Endothelial cell of umbilical vein (primary cell): Measurements from ENCODE around the gene TNNI3K. TPM values are rescaled to one million over a fixed set of nuclear protein-coding genes. Genes with fewer than 3 reads are reported as not detected.

Source experiments
- BruUV-seq: library from RNA; stranded (reverse); fragments of 400-500 nt; replicated peaks from 2 replicates; lab custom pipeline; 2021; lab: Mats Ljungman, UMichigan
- CTCF ChIA-PET: fragments of 300-600, 350-600 bp; sonication (Branson Sonifier 250); formaldehyde crosslinking; loops from one replicate; lab custom pipeline; 2021; ENCODE audit warnings: antibody characterized with exemption, inconsistent platforms; lab: Charles Lee
- POLR2A ChIA-PET: fragments of 300-600, 350-600 bp; sonication (Branson Sonifier 250); formaldehyde crosslinking; loops from one replicate; lab custom pipeline; 2021; ENCODE audit warnings: antibody characterized with exemption, inconsistent platforms; lab: Charles Lee
- DNase-seq: peaks from one replicate; pipeline ENCODE4 v3.0.0-alpha.2; 2011; ENCODE audit warnings: low read depth, low spot score
- FAIRE-seq: peaks from 2 replicates; lab custom pipeline; 2011; peaks lifted over from hg19 to GRCh38; lab: Jason Lieb, UNC
- H2AFZ ChIP-seq: 2 replicates; pipeline ENCODE4 v1.6.0; 2012; ENCODE audit warnings: low read depth, low read length, control low read depth, inconsistent platforms
- H3K27ac ChIP-seq: 2 replicates; pipeline ENCODE4 v1.5.1; 2011; ENCODE audit warnings: low read depth, mild to moderate bottlenecking, control low read depth, low read length, moderate library complexity; ENCODE audit not compliant: insufficient read depth
- H3K27me3 ChIP-seq, 2 experiments: 2 replicates each; pipeline versions ENCODE4 v1.6.0 to v1.6.1; 2011; ENCODE audit warnings: low read length in 2 of 2, mixed read lengths in 1 of 2; ENCODE audit not compliant: control insufficient read depth in 2 of 2, insufficient read depth in 2 of 2
- H3K36me3 ChIP-seq, 2 experiments: 2 replicates in 1 of 2; 3 replicates in 1 of 2; pipeline ENCODE4 v1.5.1; 2011; ENCODE audit warnings: low read length in 2 of 2, mild to moderate bottlenecking in 1 of 2, moderate library complexity in 1 of 2; ENCODE audit not compliant: control insufficient read depth in 2 of 2, insufficient read depth in 2 of 2; ENCODE audit errors: extremely low read depth in 1 of 2
- H3K4me1 ChIP-seq: 3 replicates; pipeline ENCODE4 v1.5.1; 2011; ENCODE audit warnings: mild to moderate bottlenecking, low read length; ENCODE audit not compliant: control insufficient read depth, insufficient read depth; ENCODE audit errors: extremely low read depth
- H3K4me2 ChIP-seq: 2 replicates; pipeline ENCODE4 v1.6.1; 2011; ENCODE audit warnings: low read length, control low read depth, mixed read lengths; ENCODE audit not compliant: insufficient read depth
- H3K4me3 ChIP-seq, 3 experiments: fragments of 200-600 bp in 1 of 3; sonication (generic), shearing (Covaris generic) in 1 of 3; replicated peaks in 1 of 3; 2 replicates each; pipeline ENCODE4 v1.5.1; 2011 to 2016; ENCODE audit warnings: control low read depth in 3 of 3, low read length in 3 of 3, mild to moderate bottlenecking in 2 of 3, inconsistent platforms in 1 of 3, low read depth in 1 of 3, moderate library complexity in 1 of 3; ENCODE audit not compliant: insufficient read depth in 1 of 3
- H3K79me2 ChIP-seq: 2 replicates; pipeline ENCODE4 v1.6.0; 2012; ENCODE audit warnings: low read length, inconsistent platforms; ENCODE audit not compliant: control insufficient read depth, insufficient read depth
- H3K9ac ChIP-seq: replicated peaks from 2 replicates; pipeline ENCODE3; 2011; ENCODE audit warnings: low read length, control low read depth; ENCODE audit not compliant: insufficient read depth; ENCODE audit errors: extremely low read depth
- H3K9me1 ChIP-seq: replicated peaks from 3 replicates; pipeline ENCODE4 v1.6.0; 2011; ENCODE audit warnings: mild to moderate bottlenecking, low read length; ENCODE audit not compliant: control insufficient read depth, insufficient read depth; ENCODE audit errors: extremely low read depth
- H3K9me3 ChIP-seq: replicated peaks from 2 replicates; pipeline ENCODE4 v1.5.1; 2012; ENCODE audit warnings: low read length, inconsistent platforms; ENCODE audit not compliant: control insufficient read depth, insufficient read depth
- H4K20me1 ChIP-seq: replicated peaks from 2 replicates; pipeline ENCODE3; 2011; ENCODE audit warnings: mild to moderate bottlenecking, low read length; ENCODE audit not compliant: control insufficient read depth, insufficient read depth; ENCODE audit errors: extremely low read depth
- CTCF ChIP-seq, 2 donors: IDR thresholded peaks; 1 replicate in 1 of 2; 2 replicates in 1 of 2; pipeline ENCODE4 v1.5.1; 2011; ENCODE audit warnings: low read length in 2 of 2, mild to moderate bottlenecking in 2 of 2, moderate library complexity in 2 of 2, control low read depth in 1 of 2, inconsistent platforms in 1 of 2, low read depth in 1 of 2; ENCODE audit not compliant: insufficient read depth in 1 of 2; ENCODE audit errors: extremely low read depth in 1 of 2
- EZH2 ChIP-seq: IDR thresholded peaks from 2 replicates; pipeline ENCODE4 v1.6.1; 2012; ENCODE audit warnings: borderline replicate concordance, low read depth, mild to moderate bottlenecking, moderate library complexity, low read length, inconsistent platforms; ENCODE audit not compliant: severe bottlenecking
- FOS ChIP-seq: IDR thresholded peaks from 2 replicates; pipeline ENCODE4 v1.6.1; 2011; ENCODE audit warnings: mild to moderate bottlenecking, low read length, moderate library complexity, borderline replicate concordance; ENCODE audit not compliant: insufficient read depth
- GATA2 ChIP-seq: IDR thresholded peaks from 2 replicates; pipeline ENCODE4 v1.7.0; 2011; ENCODE audit warnings: low read depth, mild to moderate bottlenecking, moderate library complexity, mixed read lengths, low read length; ENCODE audit not compliant: insufficient read length, insufficient read depth
- JUN ChIP-seq: IDR thresholded peaks from 2 replicates; pipeline ENCODE4 v1.6.1; 2011; ENCODE audit warnings: borderline replicate concordance, low read depth; ENCODE audit not compliant: insufficient read length, insufficient read depth
- MAX ChIP-seq: IDR thresholded peaks from 2 replicates; pipeline ENCODE4 v1.6.1; 2011; ENCODE audit not compliant: insufficient read depth, insufficient read length
- MYC ChIP-seq: IDR thresholded peaks from one replicate; pipeline ENCODE4 v1.6.1; 2011; ENCODE audit warnings: mild to moderate bottlenecking, low read depth, low read length
- POLR2A ChIP-seq: IDR thresholded peaks from 2 replicates; pipeline ENCODE4 v1.6.1; 2012; ENCODE audit warnings: low read depth, mild to moderate bottlenecking, control low read depth, low read length
- POLR2AphosphoS5 ChIP-seq: IDR thresholded peaks from 2 replicates; pipeline ENCODE4 v1.6.1; 2012; ENCODE audit warnings: low read depth, mild to moderate bottlenecking, control low read depth, low read length, moderate library complexity; ENCODE audit not compliant: insufficient read depth
- dilution Hi-C: fragments of 300-500 bp; cut with MboI; formaldehyde crosslinking; loops from one replicate; pipeline ENCODE4 v1.15.0; 2019; ENCODE audit warnings: low sequenced_read_pairs; ENCODE audit not compliant: extremely low pct_ligation_motif_present
- intact Hi-C: fragments of 100-400 bp; cut with micrococcal nuclease; formaldehyde crosslinking; loops from one replicate; pipeline ENCODE4 v1.10.0; 2022
- polyA plus RNA-seq, 4 experiments: library from polyadenylated mRNA; depleted of rRNA in 3 of 4; stranded (reverse) in 3 of 4; unstranded in 1 of 4; fragments of >200 nt; gene quantifications; 2 replicates each; pipeline versions ENCODE4 v1.2.1 to v1.2.3, GENCODE V29; 2011 to 2012; ENCODE audit warnings: missing spikeins in 1 of 4
- total RNA-seq: library from RNA; stranded (reverse); gene quantifications from 2 replicates; pipeline ENCODE4 v1.2.3, GENCODE V29; 2021

Gene TNNI3K
- total and polyA plus RNA-seq, 2 donors (not counting 3 experiments of a cell fraction or from before 2014, with no cell fraction given), result 0.69 TPM; not detected in 1

GRCh38 chr1:74422421-74423292 is 187.5 kb downstream of the TNNI3K start:
- DNase-seq (no peak), FAIRE-seq (no peak)
- TF ChIP-seq GATA2 (no peak), JUN (no peak), POLR2A (no peak), EZH2 (no peak), MYC (no peak), FOS (no peak), CTCF (IDR thresholded peaks at IDR 0.05; ENCODE audit: extremely low read depth in 1 of 2, insufficient read depth in 1 of 2, low read depth in 1 of 2, low read length in 2 of 2) (no peak), POLR2AphosphoS5 (no peak), MAX (no peak)
- dilution Hi-C loops (no loop called here), intact Hi-C loops (no loop called here)
- Histone ChIP-seq H3K36me3 (no peaks in the 10 kb centered on the region), H3K9ac (no peak overlapping the region), H2AFZ (no peak overlapping the region), H3K4me1 (no peaks in the 10 kb centered on the region), H3K4me2 (no peak overlapping the region), H3K9me1 (no peaks in the 10 kb centered on the region), H3K27ac (no peak overlapping the region), H4K20me1 (no peaks in the 10 kb centered on the region), H3K9me3 (no peaks in the 10 kb centered on the region), H3K79me2 (no peaks in the 10 kb centered on the region), H3K4me3 (no peak overlapping the region), H3K27me3 (no peaks in the 10 kb centered on the region)
- BruUV-seq, result no TSS peak
- ChIA-PET POLR2A (no interaction called here), CTCF (no interaction called here)
